GM10266 (cell line): Measurements from ENCODE around the gene GEMIN5.

Experiments used
- DNase-seq: peaks from one replicate; pipeline ENCODE4 v3.0.0; 2012; ENCODE audit errors: extremely low spot score
- CTCF ChIP-seq: IDR thresholded peaks from 2 replicates; pipeline ENCODE4 v1.5.1; 2012; ENCODE audit warnings: mild to moderate bottlenecking, low read depth; ENCODE audit not compliant: control insufficient read depth, insufficient read depth; ENCODE audit errors: missing control alignments

GEMIN5 gene

DNA sequence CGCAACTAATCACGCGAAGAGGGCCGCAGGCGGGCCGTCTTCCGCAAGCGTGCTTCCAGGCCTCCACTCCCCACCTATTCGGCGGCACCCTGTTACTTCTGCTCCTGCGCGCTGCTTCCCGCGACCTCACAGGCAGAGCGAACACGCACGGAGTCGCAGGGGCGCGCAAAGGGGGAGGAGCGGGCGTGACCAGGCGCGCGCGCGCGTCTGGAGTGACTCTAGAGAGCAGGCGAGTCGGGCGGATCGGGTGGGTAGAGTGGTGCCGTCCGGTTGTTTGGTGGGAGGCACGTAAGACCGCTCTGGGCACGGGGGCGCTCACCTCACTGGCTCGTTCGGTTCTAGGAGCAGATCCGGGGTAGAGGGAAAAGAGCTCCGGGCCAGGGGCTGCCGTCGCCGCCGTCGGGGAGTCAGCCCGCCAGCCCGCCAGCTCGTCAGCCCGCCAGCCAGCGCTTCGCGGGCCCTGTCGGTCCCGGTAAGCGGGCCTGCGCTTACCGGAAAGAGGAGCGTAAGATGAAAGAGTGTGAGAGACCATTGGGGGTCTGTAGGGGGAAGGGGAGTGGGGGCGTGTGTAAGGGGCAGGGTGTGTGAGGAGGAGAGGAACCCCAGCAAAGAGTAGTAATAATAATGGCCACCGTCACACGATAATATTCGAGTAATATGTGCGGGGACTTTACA, 79.6 kb downstream of the GEMIN5 start, which contains the start of gene CNOT8:
CNOT8 (plus strand) TSS at position 331 of the 675 bp plus-strand sequence. CDS start 4,652 bp downstream, outside the sequence.
- peak; percentile 88 for DNase-seq
- TF ChIP-seq CTCF = no peak

DNA sequence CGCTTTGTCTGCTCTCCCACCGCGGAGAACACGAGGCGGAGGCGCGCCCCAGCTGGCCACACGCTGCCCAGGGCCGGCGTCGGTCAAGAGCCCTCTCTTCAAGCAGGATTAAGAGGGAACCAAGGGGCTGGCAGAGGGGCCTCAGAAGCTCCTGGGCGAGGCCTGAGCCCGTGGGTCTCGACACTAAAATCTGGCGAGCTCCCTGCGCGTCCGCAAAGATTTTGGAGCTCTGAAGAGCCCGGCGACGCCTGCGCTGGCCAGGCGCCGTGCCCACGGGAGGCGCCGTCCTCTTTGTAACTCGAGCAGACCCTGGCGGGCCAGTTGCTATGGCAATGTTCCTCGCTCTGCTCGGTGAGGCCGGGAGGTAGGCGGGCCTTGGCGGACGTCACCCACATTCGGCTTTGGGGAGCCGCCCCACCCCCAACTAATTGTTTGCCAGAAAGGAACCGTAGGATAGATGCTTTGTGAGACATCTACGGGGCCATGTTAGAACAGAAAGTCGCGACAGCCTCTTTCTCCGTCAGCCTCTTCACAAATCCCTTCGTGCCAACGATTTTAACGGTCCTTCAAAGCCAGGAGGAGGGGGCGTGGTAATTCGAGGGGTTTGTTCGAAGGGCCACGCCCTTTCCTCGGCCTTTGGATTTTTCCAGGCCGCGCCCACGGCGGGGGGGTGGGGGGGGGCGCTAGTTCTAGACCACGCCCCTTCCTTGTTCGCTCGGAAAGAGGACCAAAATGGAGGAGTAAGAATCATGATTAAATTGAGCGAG, 80.3 kb downstream of the GEMIN5 start:
- TF ChIP-seq CTCF = peak; percentile 1
- DNase-seq = peak; percentile 86

GRCh38 chr5:154851351-154851750, 86.7 kb downstream of the GEMIN5 start:
- DNase-seq = no peak
- TF ChIP-seq CTCF = no peak

- DNase-seq = no peak
Measured at GRCh38 chr5:154850255-154851062, 87.6 kb downstream of the GEMIN5 start, which contains the start of gene FAXDC2. FAXDC2 (minus strand) TSS chr5:154850603; CDS start chr5:154838178, 12,425 bp downstream.

GRCh38 chr5:154849791-154850201, 88.2 kb downstream of the GEMIN5 start:
- no peak for TF ChIP-seq CTCF
- no peak for DNase-seq

More at GRCh38 chr5:154850255-154851062, 87.6 kb downstream of the GEMIN5 start, which contains the start of gene FAXDC2:
- TF ChIP-seq CTCF = no peak

DNA sequence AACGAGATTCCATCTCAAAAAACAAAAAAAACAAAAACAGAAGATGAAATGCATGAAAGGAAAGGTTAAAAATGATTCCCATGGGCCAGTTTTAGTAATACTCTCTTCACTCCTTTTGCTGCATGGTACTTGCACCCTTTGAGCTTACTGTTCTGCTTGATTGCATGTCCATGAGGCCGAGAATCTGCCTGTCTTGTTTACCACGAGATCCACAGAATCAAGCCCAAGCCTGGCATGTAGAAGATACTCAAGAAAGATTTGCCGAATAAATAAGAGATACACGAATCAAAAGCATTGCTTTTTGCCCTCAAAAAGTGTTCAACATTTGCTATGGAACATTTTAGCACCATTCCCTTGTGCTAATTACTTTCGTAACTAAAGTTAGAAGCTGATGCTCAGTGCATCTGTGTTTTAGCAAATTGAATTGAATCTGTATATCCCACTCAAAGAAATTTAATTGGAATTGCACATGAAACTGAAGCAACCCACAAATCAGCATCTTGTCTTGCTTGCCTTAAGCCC, 88.7 kb downstream of the GEMIN5 start:
- DNase-seq = no peak
- TF ChIP-seq CTCF = no peak
